ENCODE data around the gene CIROP. TPM values are rescaled to one million over a fixed set of nuclear protein-coding genes. Genes with fewer than 3 reads are reported as not detected.

CIROP gene
- total and polyA plus RNA-seq, 9 of the 15 experiments (the other 6 are each of a cell fraction or from before 2014, with no cell fraction given): not detected

GRCh38 chr14:23120541-23121251, 15.9 kb upstream of the CIROP start (continued):
- no peak for TF ChIP-seq PBX2 (CRISPR knock-in tag; IDR thresholded peaks at IDR 0.05; ENCODE audit: low read depth)
- no peak; the same call in 1 of the 2 replicates for TF ChIP-seq PBX2 (tag; conservative IDR thresholded peaks at IDR 0.05; ENCODE audit: low read depth)
- TF ChIP-seq DACH1 (IDR thresholded peaks at IDR 0.05; ENCODE audit: partially characterized antibody): peak; percentile 8
- TF ChIP-seq ZBTB2 (IDR thresholded peaks at IDR 0.05): no peak
- no peak for TF ChIP-seq C11orf30 (IDR thresholded peaks at IDR 0.05; ENCODE audit: low read depth)
- TF ChIP-seq ZNF518B (CRISPR knock-in tag; IDR thresholded peaks at IDR 0.05): no peak
- no peak; the same call in 1 of the 2 replicates for TF ChIP-seq JUN (IDR thresholded peaks at IDR 0.05; ENCODE audit: borderline replicate concordance, low read depth, low read length)
- no peak for TF ChIP-seq JUN (CRISPR knock-in tag; IDR thresholded peaks at IDR 0.05; ENCODE audit: borderline replicate concordance)
- TF ChIP-seq ARNT (IDR thresholded peaks at IDR 0.05): peak in 1 of 2 experiments; percentile 92; a peak in 2 of 4 replicates
- TF ChIP-seq MTF1 (CRISPR knock-in tag; IDR thresholded peaks at IDR 0.05; ENCODE audit: borderline replicate concordance): no peak
- no peak for TF ChIP-seq NFATC3 (IDR thresholded peaks at IDR 0.05)
- no peak for TF ChIP-seq ZNF124 (CRISPR knock-in tag; IDR thresholded peaks at IDR 0.05)
- no peak for TF ChIP-seq HDAC1 (IDR thresholded peaks at IDR 0.05)
- no peak for TF ChIP-seq CREBBP (IDR thresholded peaks at IDR 0.05; ENCODE audit: low read depth, low read length)
- no peak for TF ChIP-seq OTX1 (CRISPR knock-in tag; IDR thresholded peaks at IDR 0.05)
- TF ChIP-seq ZNF740 (CRISPR knock-in tag; IDR thresholded peaks at IDR 0.05): peak; percentile 69; the same call in 1 of the 2 replicates
- TF ChIP-seq ZNF740 (tag; IDR thresholded peaks at IDR 0.05): peak in 1 of 2 experiments; percentile 64; a peak in 1 of 4 replicates
- no peak for TF ChIP-seq RBBP5 (IDR thresholded peaks at IDR 0.05; ENCODE audit: borderline replicate concordance, insufficient read depth, low read length, poor library complexity, severe bottlenecking)
- no peak for TF ChIP-seq ZNF140 (CRISPR knock-in tag; IDR thresholded peaks at IDR 0.05)
- TF ChIP-seq IRF2 (CRISPR knock-in tag; IDR thresholded peaks at IDR 0.05): no peak

Data from K562 (cell line).